SK-N-SH (cell line): Measurements from ENCODE around the gene EML2. TPM values are rescaled to one million over a fixed set of nuclear protein-coding genes. Genes with fewer than 3 reads are reported as not detected.
"Not testable (repeated sequence)": the region's sequence is repeated elsewhere in the genome, so short reads cannot be mapped to it uniquely, and the experiment has no call there.

ENCODE experiments used
- CTCF ChIA-PET: fragments of 300-600, 350-600 bp; formaldehyde crosslinking; extraction: SDS; loops from one replicate; lab custom pipeline; 2021; lab: Yijun Ruan, JAX
- POLR2A ChIA-PET: fragments of 350-600 bp; sonication (Branson Sonifier 250); formaldehyde crosslinking; extraction: SDS; loops from one replicate; lab custom pipeline; 2020; ENCODE audit warnings: antibody characterized with exemption, inconsistent platforms; lab: Yijun Ruan, JAX
- DNase-seq: peaks from one replicate; pipeline ENCODE4 v3.0.0; 2012
- H2AFZ ChIP-seq: fragments of 200-600 bp; sonication (generic); 2 replicates; pipeline ENCODE4 v1.8.1; 2016; ENCODE audit warnings: antibody characterized with exemption, mild to moderate bottlenecking, low read depth
- H3F3A ChIP-seq: fragments of 200-600 bp; sonication (generic); replicated peaks from 2 replicates; pipeline ENCODE3; 2016; ENCODE audit warnings: antibody characterized with exemption, mild to moderate bottlenecking; ENCODE audit not compliant: insufficient read depth
- H3K27ac ChIP-seq, 2 experiments: fragments of 200-500 bp in 1 of 2; fragments of 200-600 bp in 1 of 2; sonication (Bioruptor generic) in 1 of 2; sonication (generic), shearing (Covaris generic) in 1 of 2; 2 replicates each; pipeline versions ENCODE4 v1.5.1 to v1.6.1; 2014 to 2016; ENCODE audit warnings: low read depth in 2 of 2, inconsistent platforms in 1 of 2, low read length in 1 of 2, mild to moderate bottlenecking in 1 of 2, mixed read lengths in 1 of 2
- H3K27me3 ChIP-seq: fragments of 200-600 bp; sonication (generic), shearing (Covaris generic); 2 replicates; pipeline ENCODE4 v1.6.1; 2016; ENCODE audit warnings: mixed run types; ENCODE audit not compliant: insufficient read depth
- H3K36me3 ChIP-seq, 2 experiments: fragments of 200-500 bp in 1 of 2; fragments of 200-600 bp in 1 of 2; sonication (Bioruptor generic) in 1 of 2; sonication (generic) in 1 of 2; replicated peaks in 1 of 2; 2 replicates each; pipeline versions ENCODE3 to v1.5.1; 2014 to 2016; ENCODE audit warnings: low read length in 1 of 2, mild to moderate bottlenecking in 1 of 2; ENCODE audit not compliant: insufficient read depth in 2 of 2, control insufficient read depth in 1 of 2
- H3K4me1 ChIP-seq, 2 experiments: fragments of 200-500 bp in 1 of 2; fragments of 200-600 bp in 1 of 2; sonication (Bioruptor generic) in 1 of 2; sonication (generic), shearing (Covaris generic) in 1 of 2; 2 replicates each; pipeline versions ENCODE4 v1.5.1 to v1.6.1; 2014 to 2016; ENCODE audit warnings: low read depth in 1 of 2, low read length in 1 of 2, mixed run types in 1 of 2; ENCODE audit not compliant: insufficient read depth in 2 of 2, control insufficient read depth in 1 of 2
- H3K4me2 ChIP-seq: fragments of 200-600 bp; sonication (generic), shearing (Covaris generic); 2 replicates; pipeline ENCODE4 v1.6.1; 2017; ENCODE audit warnings: mixed run types
- H3K4me3 ChIP-seq, 2 experiments: fragments of 200-500 bp in 1 of 2; fragments of 200-600 bp in 1 of 2; sonication (Bioruptor generic) in 1 of 2; sonication (generic), shearing (Covaris generic) in 1 of 2; 2 replicates each; pipeline versions ENCODE4 v1.5.1 to v1.8.1; 2014 to 2016; ENCODE audit warnings: low read depth in 2 of 2, inconsistent platforms in 1 of 2, low read length in 1 of 2, mild to moderate bottlenecking in 1 of 2, mixed read lengths in 1 of 2, moderate library complexity in 1 of 2
- H3K79me2 ChIP-seq: fragments of 200-600 bp; sonication (generic); 2 replicates; pipeline ENCODE4 v1.8.1; 2017; ENCODE audit warnings: mild to moderate bottlenecking; ENCODE audit not compliant: insufficient read depth
- H3K9ac ChIP-seq: fragments of 200-600 bp; sonication (generic); 2 replicates; pipeline ENCODE4 v1.6.1; 2017; ENCODE audit warnings: mixed run types
- H3K9me2 ChIP-seq: fragments of 200-600 bp; sonication (generic); 2 replicates; pipeline ENCODE4 v1.6.1; 2017; ENCODE audit warnings: mixed run types
- H3K9me3 ChIP-seq: fragments of 200-600 bp; sonication (generic); 2 replicates; pipeline ENCODE4 v1.6.1; 2017; ENCODE audit warnings: mixed run types, mild to moderate bottlenecking, moderate library complexity
- H4K20me1 ChIP-seq: fragments of 200-600 bp; sonication (generic); 2 replicates; pipeline ENCODE4 v1.6.1; 2017; ENCODE audit warnings: mild to moderate bottlenecking, mixed run types; ENCODE audit not compliant: insufficient read depth
- CHD2 ChIP-seq: fragments of 150-350 bp; IDR thresholded peaks from 2 replicates; pipeline ENCODE4 v1.6.1; 2018; ENCODE audit warnings: low read length; ENCODE audit not compliant: partially characterized antibody
- EP300 ChIP-seq, 2 experiments: IDR thresholded peaks; 2 replicates each; pipeline versions ENCODE4 v1.4.0 to v1.6.1; 2012; ENCODE audit warnings: borderline replicate concordance in 1 of 2, low read depth in 1 of 2, low read length in 1 of 2
- EZH2phosphoT487 ChIP-seq: fragments of 200-600 bp; sonication (generic); IDR thresholded peaks from 2 replicates; pipeline ENCODE4 v1.6.1; 2017; ENCODE audit warnings: low read depth, mixed run types, mild to moderate bottlenecking, antibody characterized with exemption, moderate library complexity, borderline replicate concordance
- MXI1 ChIP-seq: IDR thresholded peaks from 2 replicates; pipeline ENCODE4 v1.6.1; 2012; ENCODE audit warnings: mild to moderate bottlenecking, low read depth, low read length, improper control_type of control experiment
- PBX3 ChIP-seq: IDR thresholded peaks from 2 replicates; pipeline ENCODE4; 2012
- RFX5 ChIP-seq: IDR thresholded peaks from 2 replicates; pipeline ENCODE4 v1.6.1; 2012; ENCODE audit warnings: mild to moderate bottlenecking, improper control_type of control experiment, low read length
- SIN3A ChIP-seq: IDR thresholded peaks from 2 replicates; pipeline ENCODE4 v1.6.1; 2012; ENCODE audit warnings: low read depth, mild to moderate bottlenecking, low read length, moderate library complexity, borderline replicate concordance
- TEAD4 ChIP-seq: IDR thresholded peaks from 2 replicates; pipeline ENCODE4 v1.4.0; 2012; ENCODE audit warnings: mild to moderate bottlenecking, borderline replicate concordance; ENCODE audit not compliant: insufficient read depth
- WGBS: methylation state at CpG from one replicate; pipeline ENCODE4 v1.1.6; 2017; ENCODE audit warnings: low lambda C conversion rate; 5-methylcytosine and 5-hydroxymethylcytosine counted together
- polyA plus RNA-seq, 3 experiments: library from polyadenylated mRNA; depleted of rRNA; stranded (reverse); fragments of >200 nt; gene quantifications; 2 replicates each; pipeline ENCODE4 v1.2.3, GENCODE V29; 2012

The EML2 gene
- polyA plus RNA-seq, 1 of the 3 experiments (the other 2 are of a cell fraction) = 12.4 TPM

DNA sequence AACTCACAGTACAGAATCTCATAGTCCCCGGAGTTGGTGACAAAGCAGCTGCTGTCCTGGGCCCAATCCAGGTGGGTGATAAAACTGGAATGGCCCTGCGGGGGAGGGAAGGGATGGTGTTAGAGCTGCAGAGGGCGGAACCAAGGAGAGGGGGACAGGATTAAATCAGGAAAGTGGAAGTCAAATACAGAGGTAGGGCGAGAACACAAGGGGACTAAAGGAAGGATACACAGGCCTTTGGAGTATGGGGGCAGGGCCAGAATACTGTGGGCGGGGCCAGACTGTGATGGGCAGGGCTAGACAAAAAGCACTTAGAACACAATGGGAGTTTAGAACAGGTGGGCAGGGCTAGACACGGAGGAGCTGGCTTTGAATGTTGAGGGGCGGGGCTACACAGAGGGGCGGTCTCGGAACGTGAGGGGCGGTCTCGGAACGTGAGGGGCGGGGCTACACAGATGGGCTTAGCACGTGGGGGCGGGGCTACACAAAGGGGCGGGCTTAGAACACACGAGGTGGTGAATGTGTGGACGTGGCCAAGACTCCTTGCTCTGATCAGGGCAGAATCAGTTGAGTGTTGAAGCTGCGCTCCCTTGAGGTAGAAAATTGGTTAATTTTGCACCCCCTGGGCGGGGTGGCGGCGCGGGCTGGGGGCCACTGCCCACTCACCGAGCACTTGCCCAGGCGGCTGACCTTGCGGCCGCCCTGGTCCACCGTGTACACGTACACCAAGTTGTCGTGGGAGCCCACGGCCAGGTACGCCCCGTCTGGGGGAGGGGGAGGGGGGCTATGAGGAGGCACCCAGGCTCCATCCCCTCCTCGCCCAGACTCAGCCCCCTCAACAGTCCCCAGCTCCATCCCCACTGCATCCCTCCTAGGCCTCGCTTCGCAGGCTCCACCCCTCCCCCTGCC is 23.1 kb downstream of the EML2 start:
- H3K9ac ChIP-seq = no peak overlapping the region
- TF ChIP-seq PBX3 (peak; percentile 53), SIN3A (peak; percentile 34; the same call in 1 of the 2 replicates), TEAD4 (no peak), RFX5 (no peak), MXI1 (peak; percentile 26; the same call in 1 of the 2 replicates), EZH2phosphoT487 (no peak), EP300 (IDR thresholded peaks at IDR 0.05; ENCODE audit: borderline replicate concordance in 1 of 2, low read depth in 1 of 2, low read length in 1 of 2) (no peak), CHD2 (no peak)
- peaks cover 23% of the 10 kb centered on the region for H3F3A ChIP-seq
- no peaks in the 10 kb centered on the region for H3K79me2 ChIP-seq
- no peak overlapping the region for H3K4me2 ChIP-seq
- DNase-seq = peak; percentile 96
- no peak overlapping the region for H3K4me3 ChIP-seq
- peak overlapping the region; percentile 11 to 68; a peak in 3 of 4 replicates for H3K27ac ChIP-seq
- ChIA-PET POLR2A (no interaction called here), CTCF (interaction anchor here (0.6 to 5.9 kb wide), 5 partner anchors 11 to 183 kb away, joined by 3 to 29 read pairs (median 3); partner anchors contain the start of gene QPCTL)
- H3K27me3 ChIP-seq = no peaks in the 10 kb centered on the region
- no peaks in the 10 kb centered on the region for H3K9me3 ChIP-seq
- H3K4me1 ChIP-seq = peaks cover 3 to 16% of the 10 kb centered on the region in 2 experiments; a peak in 3 of 4 replicates
- no peaks in the 10 kb centered on the region for H3K9me2 ChIP-seq
- H3K36me3 ChIP-seq = no peaks in the 10 kb centered on the region
- peak overlapping the region; percentile 94; the same call in 1 of the 2 replicates for H2AFZ ChIP-seq
- WGBS = 41% methylated on average over 18 of the region's 37 CpGs
- no peaks in the 10 kb centered on the region for H4K20me1 ChIP-seq

- H3K9me2 ChIP-seq, H3K4me3 ChIP-seq, H3K36me3 ChIP-seq, H2AFZ ChIP-seq, H3K27me3 ChIP-seq, H4K20me1 ChIP-seq, H3K9me3 ChIP-seq, POLR2A ChIA-PET, DNase-seq, H3K9ac ChIP-seq, H3K79me2 ChIP-seq: not testable (repeated sequence)
- Histone ChIP-seq H3K4me2 (0 out of 2 replicates have a peak overlapping the region, but pooled peaks have one; percentile 77), H3K27ac (peak overlapping the region in 1 of 2 experiments; percentile 89; a peak in 2 of 4 replicates), H3F3A (peaks cover 23% of the 10 kb centered on the region), H3K4me1 (peaks cover 3 to 16% of the 10 kb centered on the region in 2 experiments; a peak in 3 of 4 replicates)
- CTCF ChIA-PET = interaction anchor here (5.9 kb wide), 1 partner anchor 28 kb away, joined by 29 read pairs; no protein-coding TSS in a partner anchor
- WGBS = 93% methylated on average over 9 of the region's 9 CpGs
Observed at GRCh38 chr19:45615056-45615455, 24.1 kb downstream of the EML2 start.
